GM23248 (cell line): ENCODE measurements around the gene TIMM44. TPM values are rescaled to one million over a fixed set of nuclear protein-coding genes. Genes with fewer than 3 reads are reported as not detected.
A peak's percentile ranks its signal among the peaks of the same experiment; 100 is the strongest.

Experiments used
- DNase-seq: peaks from one replicate; pipeline ENCODE4 v3.0.0-alpha.2; 2015
- H2AFZ ChIP-seq: fragments of 200-600 bp; sonication (generic); 2 replicates; pipeline ENCODE4 v1.6.1; 2016; ENCODE audit warnings: antibody characterized with exemption
- H3F3A ChIP-seq: fragments of 200-600 bp; sonication (generic); 2 replicates; pipeline ENCODE4 v1.6.1; 2016; ENCODE audit warnings: mild to moderate bottlenecking, antibody characterized with exemption, mixed run types; ENCODE audit not compliant: insufficient read depth
- H3K27ac ChIP-seq: fragments of 200-600 bp; sonication (generic); 2 replicates; pipeline ENCODE4 v1.5.1; 2016; ENCODE audit warnings: mild to moderate bottlenecking
- H3K27me3 ChIP-seq: fragments of 200-600 bp; sonication (generic); replicated peaks from 2 replicates; pipeline ENCODE4 v1.6.1; 2016; ENCODE audit warnings: mild to moderate bottlenecking; ENCODE audit not compliant: insufficient read depth
- H3K36me3 ChIP-seq: fragments of 200-600 bp; sonication (generic); 2 replicates; pipeline ENCODE4 v1.6.1; 2016; ENCODE audit warnings: low read depth, mild to moderate bottlenecking
- H3K4me1 ChIP-seq: fragments of 200-600 bp; sonication (generic); 2 replicates; pipeline ENCODE4 v1.6.1; 2016; ENCODE audit warnings: mild to moderate bottlenecking; ENCODE audit not compliant: insufficient read depth
- H3K4me2 ChIP-seq: fragments of 200-600 bp; sonication (generic); one replicate; pipeline ENCODE4 v1.6.1; 2016; ENCODE audit warnings: mild to moderate bottlenecking; ENCODE audit not compliant: unreplicated experiment
- H3K4me3 ChIP-seq: fragments of 200-600 bp; sonication (generic); 2 replicates; pipeline ENCODE4 v1.5.1; 2016; ENCODE audit warnings: mild to moderate bottlenecking
- H3K79me2 ChIP-seq: fragments of 200-600 bp; sonication (generic); 2 replicates; pipeline ENCODE4 v1.6.1; 2016; ENCODE audit warnings: mild to moderate bottlenecking; ENCODE audit not compliant: insufficient read depth
- H3K9ac ChIP-seq: fragments of 200-600 bp; sonication (generic); 2 replicates; pipeline ENCODE4 v1.6.1; 2016; ENCODE audit warnings: mild to moderate bottlenecking
- H3K9me2 ChIP-seq: fragments of 200-600 bp; sonication (generic); 2 replicates; pipeline ENCODE4 v1.6.1; 2016; ENCODE audit warnings: mixed run types, mild to moderate bottlenecking, moderate library complexity; ENCODE audit not compliant: insufficient read depth
- H3K9me3 ChIP-seq: fragments of 200-600 bp; sonication (generic); one replicate; pipeline ENCODE4 v1.6.1; 2017; ENCODE audit warnings: low read depth
- H4K20me1 ChIP-seq: fragments of 200-600 bp; sonication (generic); 2 replicates; pipeline ENCODE4 v1.6.0; 2016; ENCODE audit not compliant: insufficient read depth
- EZH2 ChIP-seq: fragments of 200-600 bp; sonication (generic); IDR thresholded peaks from 2 replicates; pipeline ENCODE4 v1.6.1; 2018; ENCODE audit warnings: antibody characterized with exemption, mild to moderate bottlenecking; ENCODE audit not compliant: insufficient read depth, poor library complexity, severe bottlenecking
- EZH2phosphoT487 ChIP-seq: fragments of 200-600 bp; sonication (generic); IDR thresholded peaks from 2 replicates; pipeline ENCODE4 v1.6.1; 2018; ENCODE audit warnings: antibody characterized with exemption, moderate library complexity, mild to moderate bottlenecking, low read depth; ENCODE audit not compliant: insufficient read depth
- WGBS, 2 experiments: methylation state at CpG; one replicate each; pipeline ENCODE4 v1.1.6; 2015 to 2017; ENCODE audit warnings: low lambda C conversion rate in 2 of 2, low coverage in 1 of 2; ENCODE audit errors: missing lambda C conversion rate in 2 of 2; 5-methylcytosine and 5-hydroxymethylcytosine counted together
- in situ Hi-C: fragments of 300-500 bp; cut with MboI; formaldehyde crosslinking; loops from 2 replicates; pipeline ENCODE4 v1.15.0; 2020
- polyA plus RNA-seq: library from polyadenylated mRNA; unstranded; fragments of >200 nt; fragmentation: Nextera tagmentation; extraction: Ambion mirVana; gene quantifications from 2 replicates; pipeline ENCODE4 v1.2.1, GENCODE V29; 2016
- total RNA-seq: library from RNA; depleted of rRNA; stranded (reverse); fragments of >200 nt; shearing (Covaris generic); gene quantifications from 2 replicates; pipeline ENCODE4 v1.2.3, GENCODE V29; 2014

TIMM44 gene
- total and polyA plus RNA-seq, 2 experiments from 2014 or later = 25.8 to 53.1 TPM

DNA sequence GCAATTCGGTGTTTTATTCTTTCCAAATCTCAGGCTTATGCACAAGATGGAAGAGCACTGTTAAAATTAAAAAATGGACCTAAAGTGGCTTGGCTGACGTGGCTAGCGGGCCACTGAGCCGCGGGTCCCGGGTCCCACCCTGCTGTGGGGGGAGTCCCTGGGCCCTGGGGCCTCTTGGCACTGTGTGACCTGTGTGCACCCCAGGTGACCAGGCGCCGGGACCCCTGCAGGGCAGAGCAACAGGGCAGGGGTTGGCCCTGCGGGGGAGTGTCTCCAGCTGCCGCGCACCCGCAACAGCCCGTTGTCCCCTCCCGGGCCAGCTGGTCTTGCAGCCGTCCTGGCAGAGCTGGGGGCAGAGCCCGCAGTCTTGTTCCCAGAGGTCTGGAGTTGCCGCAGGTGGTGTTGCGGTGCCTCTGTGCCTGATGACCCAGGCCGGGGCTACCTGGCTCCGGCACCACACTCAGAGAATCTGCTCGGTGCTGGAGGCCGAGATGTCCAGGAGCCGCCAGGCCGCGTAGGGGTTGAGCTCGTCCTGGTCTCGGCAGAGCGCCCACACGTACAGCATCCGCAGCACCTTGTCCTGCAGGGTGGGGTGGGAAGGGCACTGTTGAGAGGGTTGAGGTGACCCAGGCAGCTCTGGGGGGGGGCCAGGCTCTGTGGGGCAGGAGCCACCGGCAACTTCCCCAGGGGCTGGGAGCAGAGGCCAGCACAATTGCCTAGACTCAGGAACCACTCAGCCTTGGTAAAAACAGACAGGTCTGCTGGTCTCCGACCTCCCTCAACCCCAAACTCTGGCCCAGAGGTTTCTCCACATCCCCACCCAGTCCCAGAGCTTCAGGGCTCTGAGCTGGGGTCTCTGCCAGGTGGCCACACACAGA is 16.5 kb downstream of the TIMM44 start:
- Histone ChIP-seq H3K4me1 (peaks cover 27% of the 10 kb centered on the region), H3K9me3 (no peaks in the 10 kb centered on the region), H3K27me3 (no peaks in the 10 kb centered on the region), H3F3A (peaks cover 27% of the 10 kb centered on the region), H3K79me2 (peaks cover 16% of the 10 kb centered on the region), H3K4me2 (no peak overlapping the region), H4K20me1 (no peaks in the 10 kb centered on the region), H2AFZ (no peak overlapping the region), H3K4me3 (no peak overlapping the region), H3K9me2 (no peaks in the 10 kb centered on the region), H3K36me3 (peaks cover 11% of the 10 kb centered on the region; the same call in 1 of the 2 replicates), H3K9ac (0 out of 2 replicates have a peak overlapping the region, but pooled peaks have one; percentile 65), H3K27ac (no peak overlapping the region)
- no peak for DNase-seq
- no peak for TF ChIP-seq EZH2
- no peak for TF ChIP-seq EZH2phosphoT487
- in situ Hi-C loops = no loop called here
- 77 to 78% methylated on average over 30 to 31 of the region's 32 CpGs for WGBS, 2 experiments

GRCh38 chr19:7926021-7926726 is 17.3 kb downstream of the TIMM44 start, which contains the start of gene CTXN1:
CTXN1 (minus strand) TSS chr19:7926135; CDS start chr19:7925538, 597 bp downstream.
- Histone ChIP-seq H3K9me3 (no peaks in the 10 kb centered on the region), H3K27me3 (no peaks in the 10 kb centered on the region), H2AFZ (peak within 1 kb of the TSS; percentile 35), H3K27ac (no peak within 1 kb of the TSS), H3K36me3 (peaks cover 7% of the 10 kb centered on the region; the same call in 1 of the 2 replicates), H3F3A (peaks cover 27% of the 10 kb centered on the region), H3K4me1 (peaks cover 34% of the 10 kb centered on the region), H4K20me1 (no peaks in the 10 kb centered on the region), H3K9me2 (no peaks in the 10 kb centered on the region), H3K4me2 (peak within 1 kb of the TSS; percentile 89), H3K79me2 (peaks cover 16% of the 10 kb centered on the region), H3K9ac (peak within 1 kb of the TSS; percentile 65), H3K4me3 (peak within 1 kb of the TSS; percentile 68)
- TF ChIP-seq EZH2phosphoT487 = no peak
- no peak for TF ChIP-seq EZH2
- 7 to 15% methylated on average over 12 to 50 of the region's 65 CpGs for WGBS, 2 experiments
- in situ Hi-C loops = no loop called here
- DNase-seq = peak; percentile 75

DNA sequence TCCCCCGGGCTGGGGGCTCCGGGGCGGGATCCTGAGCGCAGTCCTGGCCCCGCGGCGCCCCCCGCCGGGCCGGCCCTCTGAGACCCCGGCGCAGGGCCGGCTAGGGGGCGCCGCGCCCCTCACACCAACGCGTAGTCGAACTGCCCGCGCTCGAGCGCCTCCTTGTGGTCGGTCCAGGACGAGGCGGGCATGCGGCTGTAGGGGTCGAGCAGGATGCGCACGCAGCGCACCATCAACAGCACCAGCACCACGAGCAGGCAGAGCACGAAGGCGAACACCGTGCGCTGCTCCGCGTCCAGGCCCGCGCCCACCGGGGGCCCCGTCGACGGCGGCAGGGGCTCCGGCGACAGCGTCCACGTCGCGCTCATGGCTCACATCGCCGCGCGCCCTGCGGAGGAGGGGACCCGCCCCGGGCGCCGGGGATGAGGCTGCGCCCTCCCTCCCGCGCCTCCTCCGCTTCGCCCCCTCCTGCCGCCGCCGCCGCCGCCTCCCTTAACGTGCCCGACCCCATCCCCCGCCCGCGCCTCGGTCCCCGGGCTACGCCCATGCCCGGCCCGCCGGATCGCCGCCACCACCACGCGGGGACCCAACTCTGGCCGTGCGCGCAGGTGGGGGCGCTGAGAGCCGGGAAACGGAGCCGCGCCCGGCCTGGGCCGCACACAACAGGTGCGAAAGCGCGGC is 18.2 kb downstream of the TIMM44 start:
- Histone ChIP-seq H3K4me2 (peak overlapping the region; percentile 45), H3K9me2 (no peaks in the 10 kb centered on the region), H3K4me1 (peaks cover 34% of the 10 kb centered on the region), H3F3A (peaks cover 20% of the 10 kb centered on the region), H3K27me3 (no peaks in the 10 kb centered on the region), H2AFZ (peak overlapping the region; percentile 35), H3K4me3 (peak overlapping the region; percentile 56), H3K9ac (peak overlapping the region; percentile 20), H3K9me3 (no peaks in the 10 kb centered on the region), H4K20me1 (no peaks in the 10 kb centered on the region), H3K36me3 (peaks cover 1% of the 10 kb centered on the region; the same call in 1 of the 2 replicates), H3K79me2 (peaks cover 16% of the 10 kb centered on the region), H3K27ac (no peak overlapping the region)
- in situ Hi-C loops = no loop called here
- no peak for TF ChIP-seq EZH2phosphoT487
- peak; percentile 89 for DNase-seq
- 0 to 2% methylated on average over 41 to 45 of the region's 98 CpGs for WGBS, 2 experiments

- peaks cover 31% of the 10 kb centered on the region for H3K4me1 ChIP-seq
Observed at GRCh38 chr19:7924651-7925170, 18.8 kb downstream of the TIMM44 start.

More at GRCh38 chr19:7924651-7925170, 18.8 kb downstream of the TIMM44 start:
- Histone ChIP-seq H2AFZ (0 out of 2 replicates have a peak overlapping the region, but pooled peaks have one; percentile 35), H3K79me2 (peaks cover 16% of the 10 kb centered on the region), H3K36me3 (no peaks in the 10 kb centered on the region), H3K9me3 (no peaks in the 10 kb centered on the region), H3K27me3 (no peaks in the 10 kb centered on the region), H3F3A (peaks cover 14% of the 10 kb centered on the region), H3K9ac (peak overlapping the region; percentile 20), H3K4me3 (peak overlapping the region; percentile 56), H3K27ac (no peak overlapping the region), H3K9me2 (no peaks in the 10 kb centered on the region), H4K20me1 (no peaks in the 10 kb centered on the region), H3K4me2 (peak overlapping the region; percentile 45)
- no peak for DNase-seq
- WGBS, 2 experiments = 30 to 40% methylated on average over 11 to 28 of the region's 34 CpGs
- in situ Hi-C loops = no loop called here
- no peak for TF ChIP-seq EZH2
- TF ChIP-seq EZH2phosphoT487 = no peak
